ENCODE results near the gene CDC42EP4.

- no peak for TF ChIP-seq CTCF (IDR thresholded peaks at IDR 0.05)
- TF ChIP-seq POLR2A (IDR thresholded peaks at IDR 0.05), result no peak
These were observed 11.4 kb downstream of the CDC42EP4 start for GRCh38 chr17:73300392-73300791.

All from tibial nerve (tissue), 3 donors.